Activated gamma-delta T cell (primary cell): ENCODE measurements around the gene MYO5C.
"Not testable (repeated sequence)": the region's sequence is repeated elsewhere in the genome, so short reads cannot be mapped to it uniquely, and the experiment has no call there.

Source experiments
- DNase-seq: peaks from one replicate; lab custom pipeline; 2025; lab: John Stamatoyannopoulos, UW

Gene MYO5C

GRCh38 chr15:52170199-52170598, 125.4 kb downstream of the MYO5C start:
- not testable (repeated sequence) for DNase-seq

- DNase-seq, result not testable (repeated sequence)
Observed at GRCh38 chr15:52165494-52166131, 130.0 kb downstream of the MYO5C start.

GRCh38 chr15:52164631-52165265, 130.9 kb downstream of the MYO5C start:
- DNase-seq, result no peak

- DNase-seq, result no peak
Observed at GRCh38 chr15:52163321-52164190, 132.0 kb downstream of the MYO5C start.

GRCh38 chr15:52162876-52163275, 132.7 kb downstream of the MYO5C start:
- no peak for DNase-seq

GRCh38 chr15:52162260-52162659, 133.3 kb downstream of the MYO5C start:
- no peak for DNase-seq

- no peak for DNase-seq
Observed at GRCh38 chr15:52161406-52161966, 134.1 kb downstream of the MYO5C start.

- DNase-seq, result no peak
Observed at GRCh38 chr15:52159645-52160044, 136.0 kb downstream of the MYO5C start.

- no peak for DNase-seq
Observed at GRCh38 chr15:52158084-52158765, 137.4 kb downstream of the MYO5C start.

- DNase-seq, result no peak
Observed at GRCh38 chr15:52155878-52156277, 139.7 kb downstream of the MYO5C start.

- DNase-seq, result no peak
Observed at GRCh38 chr15:52154896-52155865, 140.4 kb downstream of the MYO5C start.

- no peak for DNase-seq
Observed at GRCh38 chr15:52153900-52154895, 141.4 kb downstream of the MYO5C start.

GRCh38 chr15:52151353-52151752, 144.3 kb downstream of the MYO5C start:
- no peak for DNase-seq

- DNase-seq, result no peak
Observed at GRCh38 chr15:52150871-52151270, 144.7 kb downstream of the MYO5C start.

- DNase-seq, result no peak
Observed at GRCh38 chr15:52150043-52150825, 145.4 kb downstream of the MYO5C start.

GRCh38 chr15:52148403-52148802, 147.2 kb downstream of the MYO5C start:
- DNase-seq, result no peak

- no peak for DNase-seq
Observed at GRCh38 chr15:52146776-52147175, 148.8 kb downstream of the MYO5C start.

GRCh38 chr15:52146261-52146660, 149.3 kb downstream of the MYO5C start:
- DNase-seq, result no peak
